ENCODE results near the gene CNTNAP2.

CNTNAP2 gene

GRCh38 chr7:146319629-146320028 lies 203.0 kb downstream of the CNTNAP2 start:
- Histone ChIP-seq H3K9me3 (ENCODE audit: insufficient read depth, low read depth, low read length) (no peaks in the 10 kb centered on the region), H4K12ac (ENCODE audit: low read depth, low read length) (no peak overlapping the region), H3K14ac (ENCODE audit: low read length) (no peak overlapping the region), H3K27ac (ENCODE audit: low read depth, low read length) (no peak overlapping the region), H3K4me2 (ENCODE audit: low read length) (no peak overlapping the region), H3K4ac (ENCODE audit: low read depth, low read length) (no peak overlapping the region), H2BK12ac (ENCODE audit: low read length) (no peak overlapping the region), H4K91ac (ENCODE audit: low read depth, low read length) (no peak overlapping the region), H3K4me1 (ENCODE audit: control insufficient read depth in 1 of 2, insufficient read depth in 2 of 2, low read length in 2 of 2) (peaks cover 0 to 6% of the 10 kb centered on the region in 2 experiments), H3K79me1 (ENCODE audit: low read length) (no peaks in the 10 kb centered on the region), H2BK120ac (ENCODE audit: insufficient read depth, low read length, poor library complexity) (no peak overlapping the region), H3K36me3 (ENCODE audit: control insufficient read depth in 1 of 2, insufficient read depth in 2 of 2, low read length in 2 of 2) (no peaks in the 10 kb centered on the region), H4K8ac (ENCODE audit: low read depth, low read length) (no peak overlapping the region), H2AK5ac (ENCODE audit: low read length) (no peak overlapping the region), H3K4me3 (ENCODE audit: low read depth, low read length) (no peak overlapping the region), H3K18ac (ENCODE audit: low read length) (no peak overlapping the region), H2AFZ (ENCODE audit: insufficient read depth, low read length, poor library complexity) (no peak overlapping the region), H3K23ac (ENCODE audit: low read length) (no peak overlapping the region), H3K79me2 (ENCODE audit: control insufficient read depth, insufficient read depth, low read length, poor library complexity) (no peaks in the 10 kb centered on the region), H3K9ac (ENCODE audit: low read length) (no peak overlapping the region), H2BK5ac (ENCODE audit: low read depth, low read length, poor library complexity) (no peak overlapping the region), H3K27me3 (ENCODE audit: insufficient read depth, low read length) (no peaks in the 10 kb centered on the region)
- no peak for DNase-seq
- no CpG with 5 or more reads among the region's 5 CpGs for whole genome bisulfite sequencing (ENCODE audit: extremely low coverage, insufficient coverage, insufficient read length)

- H3K27me3 ChIP-seq (ENCODE audit: insufficient read depth, low read length), result no peaks in the 10 kb centered on the region
- no peak overlapping the region for H3K18ac ChIP-seq (ENCODE audit: low read length)
- H3K27ac ChIP-seq (ENCODE audit: low read depth, low read length), result no peak overlapping the region
- no peaks in the 10 kb centered on the region for H3K79me2 ChIP-seq (ENCODE audit: control insufficient read depth, insufficient read depth, low read length, poor library complexity)
- no peak overlapping the region for H2BK5ac ChIP-seq (ENCODE audit: low read depth, low read length, poor library complexity)
- H3K4ac ChIP-seq (ENCODE audit: low read depth, low read length), result no peak overlapping the region
- 100% methylated on average over 1 of the region's 4 CpGs for WGBS (ENCODE audit: extremely low coverage, insufficient coverage, insufficient read length)
- no peak overlapping the region for H2AK5ac ChIP-seq (ENCODE audit: low read length)
- no peaks in the 10 kb centered on the region for H3K36me3 ChIP-seq (ENCODE audit: control insufficient read depth in 1 of 2, insufficient read depth in 2 of 2, low read length in 2 of 2)
- H4K12ac ChIP-seq (ENCODE audit: low read depth, low read length), result no peak overlapping the region
- H3K9me3 ChIP-seq (ENCODE audit: insufficient read depth, low read depth, low read length), result no peaks in the 10 kb centered on the region
- H4K91ac ChIP-seq (ENCODE audit: low read depth, low read length), result no peak overlapping the region
- no peak overlapping the region for H2BK12ac ChIP-seq (ENCODE audit: low read length)
- H2AFZ ChIP-seq (ENCODE audit: insufficient read depth, low read length, poor library complexity), result no peak overlapping the region
- no peak overlapping the region for H3K9ac ChIP-seq (ENCODE audit: low read length)
- H3K4me3 ChIP-seq (ENCODE audit: low read depth, low read length), result no peak overlapping the region
- no peak overlapping the region for H3K4me2 ChIP-seq (ENCODE audit: low read length)
- H2BK120ac ChIP-seq (ENCODE audit: insufficient read depth, low read length, poor library complexity), result no peak overlapping the region
- no peak overlapping the region for H3K14ac ChIP-seq (ENCODE audit: low read length)
- H3K23ac ChIP-seq (ENCODE audit: low read length), result no peak overlapping the region
- H3K79me1 ChIP-seq (ENCODE audit: low read length), result no peaks in the 10 kb centered on the region
- H3K4me1 ChIP-seq (ENCODE audit: control insufficient read depth in 1 of 2, insufficient read depth in 2 of 2, low read length in 2 of 2), result no peaks in the 10 kb centered on the region
- no peak overlapping the region for H4K8ac ChIP-seq (ENCODE audit: low read depth, low read length)
- DNase-seq, result no peak
Measured at GRCh38 chr7:146321301-146321700, 204.7 kb downstream of the CNTNAP2 start.

GRCh38 chr7:146331369-146331768 lies 214.8 kb downstream of the CNTNAP2 start:
- Histone ChIP-seq H3K4me2 (ENCODE audit: low read length) (no peak overlapping the region), H2AFZ (ENCODE audit: insufficient read depth, low read length, poor library complexity) (no peak overlapping the region), H2BK120ac (ENCODE audit: insufficient read depth, low read length, poor library complexity) (no peak overlapping the region), H4K91ac (ENCODE audit: low read depth, low read length) (no peak overlapping the region), H3K14ac (ENCODE audit: low read length) (no peak overlapping the region), H4K8ac (ENCODE audit: low read depth, low read length) (no peak overlapping the region), H3K9me3 (ENCODE audit: insufficient read depth, low read depth, low read length) (no peaks in the 10 kb centered on the region), H3K4me3 (ENCODE audit: low read depth, low read length) (no peak overlapping the region), H3K27ac (ENCODE audit: low read depth, low read length) (no peak overlapping the region), H2AK5ac (ENCODE audit: low read length) (no peak overlapping the region), H3K4me1 (ENCODE audit: control insufficient read depth in 1 of 2, insufficient read depth in 2 of 2, low read length in 2 of 2) (no peaks in the 10 kb centered on the region), H3K27me3 (ENCODE audit: insufficient read depth, low read length) (no peaks in the 10 kb centered on the region), H3K23ac (ENCODE audit: low read length) (no peak overlapping the region), H3K79me2 (ENCODE audit: control insufficient read depth, insufficient read depth, low read length, poor library complexity) (no peaks in the 10 kb centered on the region), H4K12ac (ENCODE audit: low read depth, low read length) (no peak overlapping the region), H3K4ac (ENCODE audit: low read depth, low read length) (no peak overlapping the region), H2BK12ac (ENCODE audit: low read length) (no peak overlapping the region), H3K18ac (ENCODE audit: low read length) (no peak overlapping the region), H3K36me3 (ENCODE audit: control insufficient read depth in 1 of 2, insufficient read depth in 2 of 2, low read length in 2 of 2) (no peaks in the 10 kb centered on the region), H3K79me1 (ENCODE audit: low read length) (no peaks in the 10 kb centered on the region), H2BK5ac (ENCODE audit: low read depth, low read length, poor library complexity) (no peak overlapping the region), H3K9ac (ENCODE audit: low read length) (no peak overlapping the region)
- DNase-seq, result no peak
- WGBS (ENCODE audit: extremely low coverage, insufficient coverage, insufficient read length), result no CpG with 5 or more reads among the region's 1 CpG

GRCh38 chr7:146345251-146345650 lies 228.7 kb downstream of the CNTNAP2 start:
- Histone ChIP-seq H3K23ac (ENCODE audit: low read length) (no peak overlapping the region), H3K4me1 (ENCODE audit: control insufficient read depth in 1 of 2, insufficient read depth in 2 of 2, low read length in 2 of 2) (no peaks in the 10 kb centered on the region), H3K9me3 (ENCODE audit: insufficient read depth, low read depth, low read length) (no peaks in the 10 kb centered on the region), H2BK120ac (ENCODE audit: insufficient read depth, low read length, poor library complexity) (no peak overlapping the region), H3K14ac (ENCODE audit: low read length) (no peak overlapping the region), H2BK12ac (ENCODE audit: low read length) (no peak overlapping the region), H3K79me1 (ENCODE audit: low read length) (no peaks in the 10 kb centered on the region), H3K18ac (ENCODE audit: low read length) (no peak overlapping the region), H3K9ac (ENCODE audit: low read length) (no peak overlapping the region), H3K4me2 (ENCODE audit: low read length) (no peak overlapping the region), H3K79me2 (ENCODE audit: control insufficient read depth, insufficient read depth, low read length, poor library complexity) (no peaks in the 10 kb centered on the region), H3K4ac (ENCODE audit: low read depth, low read length) (no peak overlapping the region), H4K8ac (ENCODE audit: low read depth, low read length) (no peak overlapping the region), H2BK5ac (ENCODE audit: low read depth, low read length, poor library complexity) (no peak overlapping the region), H3K27me3 (ENCODE audit: insufficient read depth, low read length) (no peaks in the 10 kb centered on the region), H3K4me3 (ENCODE audit: low read depth, low read length) (no peak overlapping the region), H2AK5ac (ENCODE audit: low read length) (no peak overlapping the region), H2AFZ (ENCODE audit: insufficient read depth, low read length, poor library complexity) (no peak overlapping the region), H3K27ac (ENCODE audit: low read depth, low read length) (no peak overlapping the region), H4K91ac (ENCODE audit: low read depth, low read length) (no peak overlapping the region), H4K12ac (ENCODE audit: low read depth, low read length) (no peak overlapping the region), H3K36me3 (ENCODE audit: control insufficient read depth in 1 of 2, insufficient read depth in 2 of 2, low read length in 2 of 2) (no peaks in the 10 kb centered on the region)
- no CpG with 5 or more reads among the region's 6 CpGs for WGBS (ENCODE audit: extremely low coverage, insufficient coverage, insufficient read length)
- no peak for DNase-seq
